ENCODE measurements around the gene TRIM29.

The TRIM29 gene

DNA sequence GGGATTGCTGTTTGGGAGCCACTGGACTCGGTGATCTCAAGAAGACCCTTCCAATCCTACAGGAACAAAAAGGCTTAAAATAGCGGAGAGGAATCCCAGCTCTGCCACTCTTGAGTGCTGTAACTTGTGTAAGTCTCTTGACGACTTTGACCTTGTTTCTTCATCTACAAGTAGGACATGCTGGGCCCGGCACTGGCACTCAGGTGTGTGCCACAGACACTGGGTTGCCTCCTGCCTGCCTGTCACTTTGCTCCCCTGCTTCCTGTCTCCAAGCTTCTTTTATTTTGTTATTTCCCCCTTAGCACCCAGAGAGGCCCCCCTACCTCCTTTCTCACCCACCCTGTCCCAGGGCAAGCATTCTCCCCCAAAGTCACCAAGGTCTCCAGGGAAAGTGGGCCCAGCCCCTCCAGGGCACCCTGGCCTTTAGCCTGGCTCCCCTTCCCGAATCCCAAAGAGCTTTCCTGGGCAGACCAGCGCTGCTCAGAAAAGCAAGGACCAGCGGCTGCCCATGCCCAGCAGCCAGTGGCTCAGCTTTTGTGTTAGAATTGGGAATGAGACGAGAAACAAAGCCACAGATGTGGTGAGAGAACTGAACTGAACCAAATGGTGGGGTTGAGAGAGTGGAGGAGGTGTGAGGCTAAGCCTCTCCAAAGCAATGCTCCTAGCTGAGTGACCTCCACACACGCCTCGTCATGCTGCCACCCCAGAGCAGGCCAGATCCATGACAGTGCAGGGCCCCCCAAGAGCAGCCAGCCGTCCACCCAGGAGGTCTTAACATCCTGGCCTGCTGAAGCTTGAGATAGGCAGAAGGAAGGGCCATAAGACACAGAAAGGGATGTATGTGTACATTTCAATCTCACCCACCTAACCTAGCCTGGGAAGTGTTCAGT, 4.5 kb downstream of the TRIM29 start:
- Mint-ChIP-seq H3K4me1 (no peaks in the 10 kb centered on the region), H3K36me3 (ENCODE audit: low read depth) (no peaks in the 10 kb centered on the region), H3K27ac (no peak overlapping the region), H3K4me3 (no peak overlapping the region), H3K9me3 (no peaks in the 10 kb centered on the region), H3K27me3 (ENCODE audit: low read depth) (peaks cover 46% of the 10 kb centered on the region)
- no peak for TF ChIP-seq CTCF (IDR thresholded peaks at IDR 0.05; ENCODE audit: unreplicated experiment in 3 of 3)

GRCh38 chr11:120132645-120133185, 5.2 kb downstream of the TRIM29 start:
- no peak overlapping the region for H3K27ac Mint-ChIP-seq
- H3K4me3 Mint-ChIP-seq, result no peak overlapping the region
- H3K36me3 Mint-ChIP-seq (ENCODE audit: low read depth), result no peaks in the 10 kb centered on the region
- no peaks in the 10 kb centered on the region for H3K9me3 Mint-ChIP-seq
- peaks cover 51% of the 10 kb centered on the region for H3K27me3 Mint-ChIP-seq (ENCODE audit: low read depth)
- no peak for TF ChIP-seq CTCF (IDR thresholded peaks at IDR 0.05; ENCODE audit: unreplicated experiment in 3 of 3)
- H3K4me1 Mint-ChIP-seq, result no peaks in the 10 kb centered on the region

DNA sequence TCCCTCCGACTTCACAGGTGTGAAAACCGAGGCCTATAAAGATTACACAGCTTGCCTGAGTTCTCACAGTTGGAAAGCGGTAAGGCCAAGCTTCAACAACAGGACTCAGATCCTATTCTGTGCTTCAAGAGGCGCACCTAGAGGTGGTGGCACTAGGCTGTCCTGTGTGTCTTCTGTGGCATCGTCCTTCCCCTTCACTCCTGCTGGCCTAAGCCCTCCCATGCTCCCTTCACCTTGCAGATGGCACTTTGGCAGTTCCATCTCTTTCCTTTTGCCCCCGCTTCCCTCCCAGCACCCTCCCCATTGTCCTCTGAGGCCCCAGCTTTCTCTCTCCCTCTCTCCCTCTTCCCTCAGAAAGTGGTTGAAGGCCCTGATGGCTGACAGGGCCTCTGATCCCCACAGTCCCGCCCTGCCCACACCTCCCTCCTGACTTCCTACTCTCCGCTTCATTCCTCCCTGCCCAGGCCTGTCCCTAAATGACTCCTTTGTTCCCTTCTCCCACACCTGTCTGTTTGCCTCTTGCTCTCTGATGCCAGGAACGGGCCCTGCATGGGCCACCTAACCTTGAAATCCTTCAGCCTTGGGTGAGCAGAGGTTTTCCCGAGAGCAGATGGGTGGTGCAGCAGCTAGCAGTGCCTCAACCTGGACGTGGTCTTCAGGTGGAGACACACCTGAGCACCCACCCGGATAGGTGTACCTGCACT, 5.8 kb downstream of the TRIM29 start:
- no peak for TF ChIP-seq CTCF (IDR thresholded peaks at IDR 0.05; ENCODE audit: unreplicated experiment in 3 of 3)
- peaks cover 53% of the 10 kb centered on the region for H3K27me3 Mint-ChIP-seq (ENCODE audit: low read depth)
- H3K27ac Mint-ChIP-seq, result no peak overlapping the region
- H3K9me3 Mint-ChIP-seq, result no peaks in the 10 kb centered on the region
- H3K36me3 Mint-ChIP-seq (ENCODE audit: low read depth), result no peaks in the 10 kb centered on the region
- H3K4me1 Mint-ChIP-seq, result no peaks in the 10 kb centered on the region
- no peak overlapping the region for H3K4me3 Mint-ChIP-seq

- Mint-ChIP-seq H3K4me1 (no peaks in the 10 kb centered on the region), H3K27me3 (ENCODE audit: low read depth) (peaks cover 54% of the 10 kb centered on the region), H3K36me3 (ENCODE audit: low read depth) (no peaks in the 10 kb centered on the region), H3K9me3 (no peaks in the 10 kb centered on the region), H3K27ac (no peak overlapping the region), H3K4me3 (no peak overlapping the region)
- TF ChIP-seq CTCF (IDR thresholded peaks at IDR 0.05; ENCODE audit: unreplicated experiment in 3 of 3), result no peak
Measured at GRCh38 chr11:120130991-120131760, 6.7 kb downstream of the TRIM29 start.

- H3K4me3 Mint-ChIP-seq, result no peak overlapping the region
- no peak for TF ChIP-seq CTCF (IDR thresholded peaks at IDR 0.05; ENCODE audit: unreplicated experiment in 3 of 3)
- no peaks in the 10 kb centered on the region for H3K4me1 Mint-ChIP-seq
- peaks cover 49% of the 10 kb centered on the region for H3K27me3 Mint-ChIP-seq (ENCODE audit: low read depth)
- no peaks in the 10 kb centered on the region for H3K9me3 Mint-ChIP-seq
- no peak overlapping the region for H3K27ac Mint-ChIP-seq
- no peaks in the 10 kb centered on the region for H3K36me3 Mint-ChIP-seq (ENCODE audit: low read depth)
Measured at GRCh38 chr11:120130176-120130980, 7.5 kb downstream of the TRIM29 start.
